PC-9 (cell line): Measurements from ENCODE around the gene CD300E.

Experiments
- CTCF ChIP-seq: fragments of 200-600 bp; sonication (generic); conservative IDR thresholded peaks from 2 replicates; pipeline ENCODE4 v1.6.1; 2017; ENCODE audit warnings: mixed run types, antibody characterized with exemption, mild to moderate bottlenecking, moderate library complexity
- EZH2 ChIP-seq: fragments of 200-600 bp; sonication (generic); IDR thresholded peaks from 2 replicates; pipeline ENCODE4 v1.8.0; 2017; ENCODE audit warnings: antibody characterized with exemption, low read depth

- TF ChIP-seq CTCF (no peak), EZH2 (no peak)
Observed at GRCh38 chr17:74612046-74612445, 11.5 kb downstream of the CD300E start.
